Hematopoietic multipotent progenitor cell treated with erythropoietin and hydrocortisone succinate and interleukin-3 and kit ligand, for 17 days (in vitro differentiated cells): Measurements from ENCODE around the gene HPD.
"Not testable (repeated sequence)": the region's sequence is repeated elsewhere in the genome, so short reads cannot be mapped to it uniquely, and the experiment has no call there.

Experiments
- DNase-seq: peaks from one replicate; pipeline ENCODE4 v3.0.0-alpha.2; 2015; ENCODE audit warnings: low spot score

The HPD gene

DNA sequence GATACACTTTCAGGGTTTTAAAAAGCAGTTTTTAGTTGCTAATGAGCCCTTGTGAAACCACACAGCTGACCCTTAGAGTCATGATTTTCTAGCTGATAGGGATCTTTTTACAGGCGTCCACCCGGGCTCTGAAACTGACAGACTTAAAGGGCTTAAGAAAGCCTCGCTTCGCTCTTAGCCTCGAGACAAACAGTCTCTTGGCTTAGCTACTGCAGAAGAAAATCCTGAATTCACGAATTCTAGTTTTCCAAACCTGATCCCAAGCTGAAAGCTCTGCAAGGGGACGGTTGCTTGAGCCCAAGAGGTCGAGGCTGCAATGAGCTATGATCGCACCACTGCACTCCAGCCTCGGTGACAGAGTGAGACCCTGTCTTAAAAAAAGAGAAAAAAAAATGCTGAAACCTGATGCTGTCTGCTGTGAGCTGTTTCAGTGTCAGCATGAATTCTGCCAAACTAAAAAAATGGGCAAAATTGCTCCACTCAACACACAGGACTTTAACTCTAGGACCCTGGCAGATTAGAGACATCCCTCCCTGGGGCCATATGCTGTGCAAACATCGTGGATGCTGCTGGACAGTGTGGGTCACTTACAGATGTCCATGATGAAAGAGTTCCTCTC is 3.1 kb upstream of the HPD start:
- no peak for DNase-seq

DNA sequence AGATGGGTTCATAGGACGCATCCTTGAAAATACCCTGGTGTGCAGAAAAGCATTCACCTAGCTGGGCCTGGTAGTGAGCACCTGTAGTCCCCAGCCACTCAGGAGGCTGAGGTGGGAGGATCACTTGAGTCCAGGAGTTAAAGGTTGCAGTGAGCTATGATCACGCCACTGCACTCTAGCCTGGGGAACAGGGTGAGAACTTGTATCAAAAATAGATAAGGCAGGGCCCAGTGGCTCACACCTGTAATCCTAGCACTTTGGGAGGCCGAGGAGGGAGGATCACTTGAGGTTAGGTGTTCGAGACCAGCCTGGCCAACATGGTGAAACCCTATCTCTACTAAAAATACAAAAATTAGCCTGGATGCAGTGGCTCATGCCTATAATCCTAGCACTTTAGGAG is 2.0 kb upstream of the HPD start:
- DNase-seq, result not testable (repeated sequence)

DNA sequence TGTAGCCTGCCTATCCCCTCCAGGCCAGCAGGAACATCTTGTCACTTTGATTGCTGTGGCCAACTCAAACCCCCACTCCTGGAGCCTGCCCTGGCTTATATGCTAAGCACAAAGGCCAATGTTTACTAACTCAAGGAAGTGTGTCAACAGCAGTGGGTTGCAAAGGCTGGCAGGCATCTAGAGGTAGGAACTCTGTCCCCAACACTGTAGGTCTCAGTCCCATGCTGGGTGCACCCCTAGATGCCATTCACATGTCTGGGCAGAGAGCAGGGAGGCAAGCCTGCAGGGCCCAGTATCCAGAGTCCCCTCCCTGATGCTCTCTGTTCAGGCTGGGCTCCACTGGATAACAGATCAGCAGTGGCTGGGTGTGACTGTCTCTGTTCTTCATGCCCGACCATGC is 1.6 kb upstream of the HPD start:
- DNase-seq, result peak; percentile 46

DNA sequence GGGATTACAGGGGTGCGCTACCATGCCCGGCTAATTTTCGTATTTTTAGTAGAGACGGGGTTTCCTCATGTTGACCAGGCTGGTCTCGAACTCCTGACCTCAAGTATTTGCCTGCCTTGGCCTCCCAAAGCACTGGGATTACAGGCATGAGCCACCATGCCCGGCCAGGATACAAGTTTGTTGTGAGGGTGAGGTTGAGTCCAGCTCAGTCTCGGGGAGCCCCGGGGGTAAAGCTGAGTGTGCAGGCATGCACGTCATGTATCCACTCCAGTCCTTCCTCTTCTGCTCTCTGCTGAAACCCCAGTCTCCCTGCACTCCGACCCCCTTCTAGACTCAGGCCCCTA is 369 bp downstream of the HPD start:
- no peak for DNase-seq

GRCh38 chr12:121857322-121858246 is 1.1 kb downstream of the HPD start:
- DNase-seq, result no peak

- not testable (repeated sequence) for DNase-seq
These were observed 6.3 kb downstream of the HPD start for GRCh38 chr12:121852392-121852791.

GRCh38 chr12:121849665-121850064 is 9.0 kb downstream of the HPD start:
- DNase-seq, result no peak

GRCh38 chr12:121849211-121849610 is 9.4 kb downstream of the HPD start:
- DNase-seq, result no peak

GRCh38 chr12:121845701-121846100 is 13.0 kb downstream of the HPD start:
- no peak for DNase-seq

DNA sequence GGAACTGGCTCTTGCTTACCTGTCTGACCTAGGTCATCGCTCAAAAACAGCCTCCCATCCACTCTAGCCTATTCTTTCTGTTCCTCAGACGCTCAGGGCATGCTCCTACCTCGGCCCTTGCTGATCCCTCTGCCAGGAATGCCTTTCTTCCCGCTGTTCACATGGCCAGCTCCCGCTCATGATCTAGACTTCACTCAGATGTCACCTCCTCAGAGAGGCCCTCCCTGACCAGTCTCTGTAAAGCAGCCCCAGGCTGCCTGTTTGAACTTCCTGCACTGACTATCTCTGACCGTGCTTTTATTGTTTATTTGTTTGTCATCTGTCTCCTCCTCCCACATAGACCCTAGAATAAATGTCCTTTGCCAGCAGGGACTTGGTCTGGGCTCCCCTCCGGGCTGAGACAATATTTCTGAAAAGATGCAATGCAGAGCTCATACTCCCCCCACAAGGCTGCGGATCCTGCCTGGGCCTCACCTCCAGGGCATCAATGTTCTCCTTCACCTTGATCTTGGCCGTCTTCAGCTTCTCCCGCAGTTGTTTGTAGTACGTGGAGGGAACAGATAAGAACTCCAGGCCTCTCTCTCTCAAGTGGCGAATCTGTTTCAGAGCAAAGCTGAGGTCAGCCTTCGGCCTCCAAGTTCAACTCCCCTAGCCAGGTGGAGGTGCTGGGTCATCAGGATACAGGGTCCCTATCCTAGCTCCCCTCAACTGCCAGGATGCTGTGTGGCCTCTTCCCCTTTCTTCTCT is 15.2 kb downstream of the HPD start:
- no peak for DNase-seq

- DNase-seq, result no peak
These were observed 18.5 kb downstream of the HPD start for GRCh38 chr12:121839993-121840761.

- DNase-seq, result peak; percentile 100
These were observed 19.3 kb downstream of the HPD start for GRCh38 chr12:121839106-121839992.

DNA sequence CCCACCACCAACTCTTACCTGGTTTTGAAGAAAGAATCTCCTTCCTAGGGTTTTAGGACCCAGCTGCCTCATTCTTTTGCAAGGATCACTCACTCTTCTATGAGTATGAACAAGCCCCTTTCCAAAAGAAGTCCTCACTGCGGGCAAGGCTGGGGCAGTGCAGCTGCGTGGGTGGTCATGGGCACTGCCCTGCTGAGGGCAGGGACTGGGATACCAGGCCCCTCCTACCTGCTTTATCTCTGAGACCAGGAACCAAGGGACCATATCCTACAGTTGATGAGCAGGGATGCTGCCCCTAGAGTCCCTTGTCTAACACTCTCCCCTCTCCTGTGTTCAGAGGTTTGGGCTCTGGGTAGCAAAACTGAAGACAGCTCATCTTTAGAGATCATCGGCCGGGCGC is 20.5 kb downstream of the HPD start:
- DNase-seq, result peak; percentile 57

- DNase-seq, result no peak
These were observed 21.0 kb downstream of the HPD start for GRCh38 chr12:121837680-121838079.

DNA sequence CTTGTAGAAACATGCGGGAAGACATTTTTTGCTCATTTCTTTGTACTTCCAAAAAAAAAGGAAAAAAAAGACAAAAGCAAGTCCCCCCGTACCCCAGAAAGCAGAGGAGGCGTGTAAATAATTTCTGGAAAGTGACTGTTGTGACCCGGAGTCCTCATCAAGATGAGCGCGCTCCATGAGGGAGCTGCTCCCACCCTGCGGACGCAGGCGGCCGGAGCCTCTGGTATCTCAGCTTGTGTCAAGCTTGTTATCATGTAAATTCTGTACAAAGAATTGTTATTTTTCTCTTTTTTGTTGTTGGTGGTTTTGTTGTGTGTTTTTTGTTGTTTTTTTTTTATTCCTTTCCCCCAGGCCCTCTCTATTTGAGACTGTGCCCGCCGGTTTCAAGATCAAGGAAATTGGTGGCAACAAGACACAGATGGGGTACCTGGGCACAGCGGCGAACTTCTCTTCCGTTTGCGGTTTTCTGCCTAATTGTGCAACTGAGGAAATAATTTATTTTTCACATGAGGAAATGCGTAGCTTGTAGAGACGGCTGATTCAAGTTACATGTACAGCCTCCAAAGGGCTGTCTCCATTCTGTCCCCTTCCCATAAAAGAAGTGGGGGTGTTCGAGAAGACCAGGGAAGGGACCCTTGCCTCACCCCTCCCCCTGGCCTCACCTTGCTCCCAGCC is 27.0 kb downstream of the HPD start:
- no peak for DNase-seq

DNA sequence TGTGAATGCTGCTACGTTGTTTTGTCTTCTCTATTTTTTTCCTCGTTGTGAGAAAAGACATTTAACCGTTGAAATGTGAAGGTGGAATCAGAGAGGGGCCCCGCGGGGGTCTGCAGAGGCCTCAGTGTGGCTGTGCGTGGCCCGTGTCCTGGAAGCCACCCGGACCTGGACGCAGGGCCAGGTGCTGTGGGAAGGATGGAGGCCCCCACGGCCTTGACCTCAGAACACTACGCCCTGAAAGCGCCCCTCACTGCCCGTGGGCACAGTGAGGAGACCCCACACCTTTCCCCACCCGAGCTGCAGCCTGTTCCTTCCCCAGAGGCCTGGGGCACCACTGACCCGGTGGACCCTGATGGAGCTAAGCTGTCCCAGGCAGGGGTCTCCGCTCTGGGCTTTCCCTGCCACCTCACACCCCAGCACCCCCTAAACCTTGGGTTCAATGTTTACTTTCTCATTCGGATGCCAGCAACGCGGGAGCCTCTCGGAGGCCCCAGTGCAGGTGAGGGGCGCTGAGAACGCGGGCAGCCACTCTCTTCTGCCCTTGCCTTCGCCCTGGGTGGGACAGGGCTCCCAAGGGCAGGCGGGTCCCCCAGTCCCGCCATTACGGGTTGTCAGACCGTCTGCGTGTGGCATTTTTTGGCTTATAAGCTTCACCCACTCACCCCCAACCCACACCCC is 27.9 kb downstream of the HPD start:
- DNase-seq, result no peak

GRCh38 chr12:121830134-121830533 is 28.5 kb downstream of the HPD start:
- no peak for DNase-seq

DNA sequence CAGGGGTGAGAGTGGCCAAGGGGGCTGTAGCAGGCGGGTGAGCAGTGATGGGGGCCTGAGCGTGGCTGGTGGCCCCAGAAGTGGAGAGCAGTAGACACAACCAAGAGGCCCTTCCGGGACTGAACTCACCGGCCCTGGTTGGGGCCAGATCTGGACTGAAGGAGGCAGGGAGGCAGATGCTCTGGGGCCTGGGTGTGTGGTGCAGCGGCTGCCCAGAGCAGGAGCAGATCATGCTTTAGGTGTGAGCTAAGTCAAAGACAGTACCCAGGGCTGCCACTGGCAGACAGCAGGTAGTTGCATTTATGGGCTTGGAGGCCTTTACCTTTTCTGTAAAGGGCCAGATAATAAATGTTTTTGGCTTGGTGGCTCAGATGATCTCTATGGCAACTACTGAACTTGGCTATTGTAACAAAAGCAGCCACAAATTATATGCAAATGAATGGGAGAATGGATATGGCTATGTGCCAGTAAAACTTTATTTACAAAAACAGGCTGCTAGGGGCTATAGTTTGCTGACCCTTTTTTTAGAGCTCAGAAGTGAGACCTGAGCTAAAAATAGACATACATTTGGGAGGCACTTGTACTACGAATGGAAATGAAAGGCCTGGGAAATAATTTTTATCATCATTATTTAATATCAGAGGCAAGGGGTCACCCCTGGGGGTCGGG is 29.3 kb downstream of the HPD start:
- no peak for DNase-seq

DNA sequence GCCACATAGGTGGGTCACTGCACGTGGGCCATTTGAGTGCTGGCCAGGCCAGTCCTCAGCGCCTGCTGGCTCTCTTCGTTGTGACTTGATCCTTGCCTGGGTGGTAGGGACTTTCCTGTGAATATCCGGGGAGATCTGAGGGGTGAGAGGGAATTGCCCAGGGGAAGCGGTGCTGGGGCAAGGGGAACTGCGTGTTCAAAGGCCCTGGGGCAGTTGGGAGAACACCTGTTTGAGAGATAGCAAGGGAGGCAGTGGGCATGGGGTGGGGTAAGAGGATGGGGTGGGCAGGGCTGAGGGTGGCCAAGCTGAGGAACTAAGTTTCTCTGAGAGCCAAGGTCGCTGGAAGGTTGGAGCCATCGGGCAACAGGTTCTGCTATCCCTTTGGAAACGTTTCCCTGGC is 29.8 kb downstream of the HPD start:
- DNase-seq, result no peak
